Neural progenitor cell (in vitro differentiated cells): ENCODE measurements around the gene ZSCAN5A. TPM values are rescaled to one million over a fixed set of nuclear protein-coding genes. Genes with fewer than 3 reads are reported as not detected.
A peak's percentile ranks its signal among the peaks of the same experiment; 100 is the strongest.

Experiments
- DNase-seq: peaks from one replicate; pipeline ENCODE4 v3.0.0-alpha.2; 2016; ENCODE audit warnings: low spot score
- H2AFZ ChIP-seq: fragments of 200-600 bp; sonication (generic); replicated peaks from 2 replicates; pipeline ENCODE4 v1.6.1; 2016; ENCODE audit warnings: antibody characterized with exemption
- H3F3A ChIP-seq: fragments of 200-600 bp; sonication (generic); 2 replicates; pipeline ENCODE4 v1.6.1; 2016; ENCODE audit warnings: antibody characterized with exemption, low read depth
- H3K27ac ChIP-seq: fragments of 200-600 bp; sonication (generic); 2 replicates; pipeline ENCODE4 v1.5.1; 2016; ENCODE audit warnings: mild to moderate bottlenecking
- H3K27me3 ChIP-seq: fragments of 200-600 bp; sonication (generic); 2 replicates; pipeline ENCODE4 v1.6.1; 2016; ENCODE audit warnings: mild to moderate bottlenecking, moderate library complexity
- H3K36me3 ChIP-seq: fragments of 200-600 bp; sonication (generic); 2 replicates; pipeline ENCODE4 v1.5.1; 2016
- H3K4me1 ChIP-seq: fragments of 200-600 bp; sonication (generic); 2 replicates; pipeline ENCODE4 v1.6.1; 2016; ENCODE audit warnings: mixed run types
- H3K4me2 ChIP-seq: fragments of 200-600 bp; sonication (generic); 2 replicates; pipeline ENCODE4 v1.6.1; 2016
- H3K4me3 ChIP-seq: fragments of 200-600 bp; sonication (generic); 2 replicates; pipeline ENCODE4 v1.5.1; 2016
- H3K79me2 ChIP-seq: fragments of 200-600 bp; sonication (generic); 2 replicates; pipeline ENCODE4 v1.6.1; 2016; ENCODE audit warnings: low read depth
- H3K9ac ChIP-seq: fragments of 200-600 bp; sonication (generic); 2 replicates; pipeline ENCODE4 v1.6.1; 2016
- H3K9me3 ChIP-seq: fragments of 200-600 bp; sonication (generic); 2 replicates; pipeline ENCODE4 v1.5.1; 2016; ENCODE audit warnings: low read depth
- H4K20me1 ChIP-seq: fragments of 200-600 bp; sonication (generic); 2 replicates; pipeline ENCODE4 v1.6.1; 2016; ENCODE audit warnings: low read depth
- H3K27ac Mint-ChIP-seq: 3 replicates; pipeline ENCODE4 v1.8.0; 2021; ENCODE audit warnings: mixed read lengths
- H3K27me3 Mint-ChIP-seq: 2 replicates; pipeline ENCODE4 v1.8.0; 2022; ENCODE audit warnings: low read depth, mild to moderate bottlenecking, inconsistent platforms, moderate library complexity, mixed read lengths; ENCODE audit not compliant: insufficient read depth
- H3K36me3 Mint-ChIP-seq: 3 replicates; pipeline ENCODE4 v1.8.0; 2021; ENCODE audit warnings: mixed read lengths
- H3K4me1 Mint-ChIP-seq: 3 replicates; pipeline ENCODE4 v1.8.0; 2021; ENCODE audit warnings: mixed read lengths
- H3K4me3 Mint-ChIP-seq: 3 replicates; pipeline ENCODE4 v1.8.0; 2021; ENCODE audit warnings: mild to moderate bottlenecking, moderate library complexity, mixed read lengths
- H3K9me3 Mint-ChIP-seq: 3 replicates; pipeline ENCODE4 v1.8.0; 2020; ENCODE audit warnings: mixed read lengths
- CTCF ChIP-seq: fragments of 200-600 bp; sonication (generic); IDR thresholded peaks from 2 replicates; pipeline ENCODE4 v1.5.1; 2017; ENCODE audit warnings: antibody characterized with exemption, mild to moderate bottlenecking
- EZH2 ChIP-seq: fragments of 200-600 bp; sonication (generic); IDR thresholded peaks from 2 replicates; pipeline ENCODE4 v1.6.1; 2017; ENCODE audit warnings: antibody characterized with exemption, mild to moderate bottlenecking, moderate library complexity
- EZH2phosphoT487 ChIP-seq: fragments of 200-600 bp; sonication (generic); IDR thresholded peaks from 2 replicates; pipeline ENCODE4 v1.6.1; 2017; ENCODE audit warnings: antibody characterized with exemption
- total RNA-seq: library from RNA; depleted of rRNA; stranded (reverse); fragments of >200 nt; gene quantifications from 2 replicates; pipeline ENCODE4 v1.2.3, GENCODE V29; 2015; ENCODE audit warnings: low replicate concordance

ZSCAN5A gene
- total RNA-seq, 1 donor from 2014 or later: 1.6 TPM

- Histone ChIP-seq H3F3A (peaks cover 17% of the 10 kb centered on the region), H3K9ac (no peak overlapping the region), H3K4me3 (no peak overlapping the region), H3K4me2 (no peak overlapping the region), H4K20me1 (no peaks in the 10 kb centered on the region), H3K27ac (no peak overlapping the region), H3K36me3 (no peaks in the 10 kb centered on the region), H2AFZ (no peak overlapping the region), H3K27me3 (no peaks in the 10 kb centered on the region), H3K79me2 (no peaks in the 10 kb centered on the region), H3K9me3 (no peaks in the 10 kb centered on the region), H3K4me1 (peaks cover 19% of the 10 kb centered on the region)
- H3K9me3 Mint-ChIP-seq: peaks cover 4% of the 10 kb centered on the region
- peaks cover 8% of the 10 kb centered on the region for H3K27me3 Mint-ChIP-seq
- H3K4me3 Mint-ChIP-seq: no peak overlapping the region
- DNase-seq: no peak
- TF ChIP-seq CTCF (no peak), EZH2phosphoT487 (no peak), EZH2 (no peak)
- H3K4me1 Mint-ChIP-seq: peaks cover 13% of the 10 kb centered on the region
- peaks cover 22% of the 10 kb centered on the region for H3K36me3 Mint-ChIP-seq
- H3K27ac Mint-ChIP-seq: peak overlapping the region; percentile 1
Observed at GRCh38 chr19:56295531-56296455, 18.8 kb downstream of the ZSCAN5A start.

GRCh38 chr19:56294549-56294948 lies 20.1 kb downstream of the ZSCAN5A start:
- Mint-ChIP-seq H3K36me3 (peaks cover 22% of the 10 kb centered on the region), H3K4me3 (no peak overlapping the region), H3K27ac (no peak overlapping the region), H3K9me3 (peaks cover 4% of the 10 kb centered on the region), H3K27me3 (peaks cover 8% of the 10 kb centered on the region), H3K4me1 (peaks cover 13% of the 10 kb centered on the region)
- TF ChIP-seq EZH2phosphoT487 (no peak), EZH2 (no peak), CTCF (no peak)
- no peak overlapping the region for H3K4me3 ChIP-seq
- H2AFZ ChIP-seq: no peak overlapping the region
- H3K27ac ChIP-seq: peak overlapping the region; percentile 71
- H3K79me2 ChIP-seq: no peaks in the 10 kb centered on the region
- H3K4me2 ChIP-seq: no peak overlapping the region
- no peaks in the 10 kb centered on the region for H4K20me1 ChIP-seq
- no peak overlapping the region for H3K9ac ChIP-seq
- H3K36me3 ChIP-seq: no peaks in the 10 kb centered on the region
- H3K4me1 ChIP-seq: peaks cover 19% of the 10 kb centered on the region
- H3K27me3 ChIP-seq: no peaks in the 10 kb centered on the region
- H3F3A ChIP-seq: peaks cover 17% of the 10 kb centered on the region
- DNase-seq: peak; percentile 28
- no peaks in the 10 kb centered on the region for H3K9me3 ChIP-seq

GRCh38 chr19:56291867-56292266 lies 22.8 kb downstream of the ZSCAN5A start:
- DNase-seq: no peak
- peaks cover 17% of the 10 kb centered on the region for H3F3A ChIP-seq
- no peaks in the 10 kb centered on the region for H3K79me2 ChIP-seq
- H3K4me3 ChIP-seq: no peak overlapping the region
- Mint-ChIP-seq H3K27me3 (peaks cover 8% of the 10 kb centered on the region), H3K36me3 (peaks cover 29% of the 10 kb centered on the region), H3K4me1 (peaks cover 13% of the 10 kb centered on the region), H3K4me3 (no peak overlapping the region), H3K27ac (no peak overlapping the region), H3K9me3 (peaks cover 6% of the 10 kb centered on the region)
- no peak overlapping the region for H3K27ac ChIP-seq
- TF ChIP-seq CTCF (no peak), EZH2 (no peak), EZH2phosphoT487 (no peak)
- no peaks in the 10 kb centered on the region for H3K9me3 ChIP-seq
- H4K20me1 ChIP-seq: no peaks in the 10 kb centered on the region
- H3K9ac ChIP-seq: no peak overlapping the region
- no peak overlapping the region for H2AFZ ChIP-seq
- H3K4me2 ChIP-seq: no peak overlapping the region
- no peaks in the 10 kb centered on the region for H3K36me3 ChIP-seq
- peaks cover 19% of the 10 kb centered on the region for H3K4me1 ChIP-seq
- no peaks in the 10 kb centered on the region for H3K27me3 ChIP-seq
